NCI-H1105 treated with DMSO at 0.1 percent for 48 hours (cell line): ENCODE data around the gene BPNT1.
"Not testable (repeated sequence)": the region's sequence is repeated elsewhere in the genome, so short reads cannot be mapped to it uniquely, and the experiment has no call there.

Experiments
- DNase-seq: peaks from one replicate; lab custom pipeline; 2025; lab: John Stamatoyannopoulos, UW

The BPNT1 gene

GRCh38 chr1:220077887-220078286, 11.7 kb downstream of the BPNT1 start:
- no peak for DNase-seq

- DNase-seq = no peak
These were observed 12.5 kb downstream of the BPNT1 start for GRCh38 chr1:220076861-220077762.

- DNase-seq = no peak
These were observed 22.1 kb downstream of the BPNT1 start for GRCh38 chr1:220067269-220068204.

- no peak for DNase-seq
These were observed 27.0 kb downstream of the BPNT1 start for GRCh38 chr1:220062629-220063028.

GRCh38 chr1:220060876-220061275, 28.7 kb downstream of the BPNT1 start:
- DNase-seq = no peak

GRCh38 chr1:220056374-220056773, 33.2 kb downstream of the BPNT1 start:
- no peak for DNase-seq

- peak; percentile 98 for DNase-seq
These were observed 43.3 kb downstream of the BPNT1 start, which contains the start of gene EPRS1 for GRCh38 chr1:220046052-220046930. Gene EPRS1 (minus strand): TSS chr1:220046505. CDS start chr1:220046388, 117 bp downstream.

GRCh38 chr1:220045356-220046051, 44.1 kb downstream of the BPNT1 start:
- DNase-seq = peak; percentile 3

GRCh38 chr1:220044678-220045355, 44.8 kb downstream of the BPNT1 start:
- no peak for DNase-seq

GRCh38 chr1:220043646-220044045, 45.9 kb downstream of the BPNT1 start:
- no peak for DNase-seq

GRCh38 chr1:220040028-220040596, 49.5 kb downstream of the BPNT1 start:
- DNase-seq = no peak

- no peak for DNase-seq
These were observed 50.9 kb downstream of the BPNT1 start for GRCh38 chr1:220038640-220039039.

- DNase-seq = not testable (repeated sequence)
These were observed 51.8 kb downstream of the BPNT1 start for GRCh38 chr1:220037810-220038209.

- DNase-seq = no peak
These were observed 56.7 kb downstream of the BPNT1 start for GRCh38 chr1:220032911-220033310.

- DNase-seq = no peak
These were observed 58.3 kb downstream of the BPNT1 start for GRCh38 chr1:220031287-220031686.

- peak; percentile 13 for DNase-seq
These were observed 61.2 kb downstream of the BPNT1 start for GRCh38 chr1:220028346-220028895.

- no peak for DNase-seq
These were observed 70.5 kb downstream of the BPNT1 start for GRCh38 chr1:220019071-220019470.

GRCh38 chr1:220013497-220013896, 76.1 kb downstream of the BPNT1 start:
- DNase-seq = no peak

GRCh38 chr1:220012259-220012658, 77.3 kb downstream of the BPNT1 start:
- DNase-seq = no peak

- DNase-seq = no peak
These were observed 78.0 kb downstream of the BPNT1 start for GRCh38 chr1:220011620-220012019.
